Skin epidermis (tissue), 12 donors: ENCODE results near the gene RGL1.

Experiments
- H3K27ac ChIP-seq, 21 experiments: fragments of 200-600 bp; sonication (generic) in 11 of 21; one replicate each; pipeline ENCODE4 v1.5.0; 2020; ENCODE audit warnings: mild to moderate bottlenecking in 3 of 21, inconsistent platforms in 2 of 21, moderate library complexity in 2 of 21
- H3K4me3 ChIP-seq, 7 experiments: fragments of 200-600 bp; sonication (generic) in 2 of 7; one replicate each; pipeline ENCODE4 v1.5.0; 2020; ENCODE audit warnings: inconsistent platforms in 2 of 7, mild to moderate bottlenecking in 2 of 7, moderate library complexity in 1 of 7

Gene RGL1

DNA sequence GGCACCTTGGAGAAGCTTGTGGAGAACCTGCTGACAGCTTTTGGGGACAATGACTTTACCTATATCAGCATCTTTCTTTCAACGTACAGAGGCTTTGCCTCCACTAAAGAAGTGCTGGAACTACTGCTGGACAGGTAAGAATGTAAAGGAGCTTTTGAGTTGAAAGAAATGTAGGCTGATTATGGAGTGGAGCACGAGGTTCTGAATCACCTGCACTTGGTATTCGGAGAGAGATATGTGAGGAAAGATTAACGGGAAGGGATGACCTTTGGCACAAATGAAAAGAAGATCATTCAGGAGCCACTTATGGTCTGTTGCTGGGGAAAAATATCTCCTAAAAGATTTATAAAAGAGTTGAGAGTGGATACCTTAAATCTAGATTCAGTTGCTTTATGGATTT lies 42.7 kb downstream of the RGL1 start:
- Histone ChIP-seq H3K27ac (peak overlapping the region in 1 of 21 experiments; percentile 18), H3K4me3 (no peak overlapping the region)

DNA sequence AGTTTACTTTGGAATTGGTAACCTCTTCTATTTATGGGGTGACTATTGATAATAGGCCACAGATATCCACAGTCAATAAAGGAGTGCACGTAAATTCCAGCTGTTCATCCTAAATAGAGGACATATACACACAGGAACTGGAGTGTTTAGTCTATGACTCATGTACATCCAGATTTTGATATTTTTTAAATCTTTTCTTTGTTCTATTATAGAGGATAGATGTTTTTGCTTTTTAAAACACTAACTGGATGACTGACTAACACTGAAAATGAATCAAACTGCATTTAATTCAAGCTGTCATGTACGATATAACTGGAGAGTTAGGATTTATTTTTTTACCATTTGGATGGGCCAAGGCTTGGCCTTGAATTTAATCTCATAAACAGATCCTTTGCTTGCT lies 45.9 kb downstream of the RGL1 start:
- Histone ChIP-seq H3K27ac (no peak overlapping the region), H3K4me3 (no peak overlapping the region)

GRCh38 chr1:183859119-183859518 lies 54.2 kb downstream of the RGL1 start:
- Histone ChIP-seq H3K4me3 (no peak overlapping the region), H3K27ac (no peak overlapping the region)

GRCh38 chr1:183859831-183860230 lies 54.9 kb downstream of the RGL1 start:
- Histone ChIP-seq H3K4me3 (no peak overlapping the region), H3K27ac (no peak overlapping the region)

DNA sequence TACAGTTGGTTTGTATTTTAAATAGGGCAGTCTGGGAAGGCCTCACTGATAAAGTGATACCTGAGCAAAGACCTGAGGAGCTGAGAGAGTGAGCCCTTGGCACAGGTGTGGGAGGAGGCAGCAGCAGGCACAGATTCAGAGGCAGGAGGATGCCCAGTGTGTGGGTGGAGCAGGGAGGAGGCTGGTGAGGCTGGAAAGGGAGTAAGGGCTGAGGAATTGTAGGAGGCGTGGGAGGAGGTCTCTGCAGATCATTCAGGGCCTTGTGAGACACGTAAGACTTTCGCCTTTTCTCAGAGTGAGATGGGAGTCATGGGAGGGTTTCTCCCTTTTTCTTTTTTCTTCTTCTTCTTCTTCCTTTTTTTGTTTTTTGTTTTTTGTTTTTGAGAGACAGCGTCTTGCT lies 58.0 kb downstream of the RGL1 start:
- Histone ChIP-seq H3K4me3 (no peak overlapping the region), H3K27ac (no peak overlapping the region)

DNA sequence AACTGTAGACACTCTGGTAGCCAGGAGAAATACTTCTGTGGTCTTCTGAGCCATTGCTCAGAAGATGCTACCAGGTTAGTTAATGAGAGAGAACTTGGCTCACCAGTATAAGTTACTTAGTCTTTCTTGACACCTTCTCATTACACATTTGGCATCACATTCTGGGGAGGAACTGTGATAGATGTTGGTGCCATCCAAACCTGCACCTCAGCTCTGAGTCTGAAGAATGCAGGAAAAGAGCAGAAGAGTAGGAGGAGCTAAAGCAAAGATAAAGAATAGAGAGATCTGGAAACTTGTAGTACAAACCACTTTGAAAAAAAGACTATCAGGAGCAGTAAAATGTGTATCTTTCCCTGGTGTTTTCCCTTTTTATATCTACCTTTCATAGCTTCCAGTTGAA lies 58.9 kb downstream of the RGL1 start:
- H3K27ac ChIP-seq, result no peak overlapping the region
- no peak overlapping the region for H3K4me3 ChIP-seq

GRCh38 chr1:183864611-183865010 lies 59.7 kb downstream of the RGL1 start:
- no peak overlapping the region for H3K4me3 ChIP-seq
- no peak overlapping the region for H3K27ac ChIP-seq

DNA sequence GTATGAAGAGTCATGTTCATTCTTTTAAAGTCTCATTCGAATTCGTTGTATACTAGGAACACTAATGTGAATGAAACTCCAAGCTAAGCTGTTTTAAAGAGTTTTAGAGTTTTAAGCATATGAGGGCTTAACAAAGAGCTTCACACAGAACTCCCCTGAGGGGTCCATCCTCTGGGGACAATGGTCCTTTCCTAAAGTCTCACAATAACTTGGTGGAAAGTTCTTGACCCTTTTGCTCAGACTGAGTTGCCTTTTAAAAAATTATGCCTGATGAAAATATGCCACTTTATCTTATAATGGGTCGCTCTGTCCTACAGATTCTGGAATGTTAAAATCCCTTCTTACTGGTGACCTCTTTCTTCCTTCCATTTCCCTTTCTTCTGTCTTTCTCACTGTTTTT lies 64.3 kb downstream of the RGL1 start:
- H3K27ac ChIP-seq, result peak overlapping the region in 8 of 21 experiments; percentile 2 to 79 (median 72)
- no peak overlapping the region for H3K4me3 ChIP-seq

DNA sequence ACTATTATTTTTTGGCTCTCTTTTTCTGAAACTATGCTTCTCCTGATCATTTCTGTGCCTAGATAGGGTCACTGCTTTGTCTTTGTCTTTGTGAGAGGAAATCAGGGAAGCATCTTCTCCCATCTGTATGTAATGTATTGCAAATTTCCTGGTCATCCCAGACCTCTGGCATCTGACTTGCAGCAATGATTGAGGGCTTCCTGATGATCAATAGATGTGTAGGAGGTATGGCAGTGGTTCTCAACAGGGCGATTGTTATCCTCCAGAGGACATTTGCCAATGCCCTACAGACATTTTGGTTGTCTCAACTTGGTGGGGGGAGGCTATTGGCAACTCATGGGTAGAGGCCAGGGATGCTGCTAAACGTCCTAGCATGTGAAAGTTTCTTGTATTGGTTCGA lies 64.7 kb downstream of the RGL1 start:
- Histone ChIP-seq H3K4me3 (no peak overlapping the region), H3K27ac (peak overlapping the region in 13 of 21 experiments; percentile 2 to 82 (median 68))

GRCh38 chr1:183870351-183871077 lies 65.6 kb downstream of the RGL1 start:
- Histone ChIP-seq H3K27ac (peak overlapping the region in 17 of 21 experiments; percentile 2 to 82 (median 64)), H3K4me3 (no peak overlapping the region)

DNA sequence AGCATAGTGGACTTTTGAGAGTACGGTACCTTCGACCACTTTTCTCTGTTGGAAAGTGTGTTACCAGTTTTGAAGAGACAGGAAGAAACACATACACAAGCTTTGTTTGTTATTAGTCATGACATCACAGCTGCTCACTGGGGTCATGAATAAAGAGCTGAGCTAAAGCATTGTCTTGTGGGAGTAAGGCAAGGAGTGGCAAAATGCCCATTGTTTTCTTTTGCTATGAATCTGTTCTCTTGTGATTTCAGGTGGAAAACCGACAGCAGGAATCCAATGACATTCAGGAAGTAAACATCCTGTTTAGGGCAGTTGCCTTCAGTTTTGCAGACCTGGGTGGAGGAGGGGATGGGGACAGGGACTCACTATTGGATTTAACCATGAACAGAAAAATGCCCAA lies 66.2 kb downstream of the RGL1 start:
- H3K4me3 ChIP-seq, result no peak overlapping the region
- H3K27ac ChIP-seq, result peak overlapping the region in 17 of 21 experiments; percentile 2 to 82 (median 64)

GRCh38 chr1:183871601-183872000 lies 66.7 kb downstream of the RGL1 start:
- H3K27ac ChIP-seq, result peak overlapping the region in 11 of 21 experiments; percentile 20 to 82 (median 69)
- no peak overlapping the region for H3K4me3 ChIP-seq

DNA sequence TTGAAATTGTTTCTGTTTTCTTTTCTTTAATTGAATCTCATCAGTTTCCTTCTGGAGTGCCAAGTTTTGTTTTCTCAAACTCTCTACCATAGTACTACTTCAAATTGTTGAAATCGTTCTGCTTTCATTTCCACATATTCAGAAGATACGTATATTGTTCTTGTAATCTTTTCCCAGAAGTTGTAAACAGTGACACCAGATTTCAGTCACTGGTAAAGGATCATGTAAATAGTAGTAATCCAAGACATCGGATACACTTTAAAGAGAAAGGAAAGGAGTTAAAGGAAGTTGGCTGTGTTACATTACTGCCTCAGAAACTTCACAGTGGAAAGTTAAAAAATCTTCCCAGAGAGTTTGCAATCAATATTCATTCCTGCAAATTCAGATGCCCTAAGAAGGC lies 67.5 kb downstream of the RGL1 start:
- H3K27ac ChIP-seq, result peak overlapping the region in 12 of 21 experiments; percentile 12 to 79 (median 54)
- no peak overlapping the region for H3K4me3 ChIP-seq

GRCh38 chr1:183873642-183874041 lies 68.7 kb downstream of the RGL1 start:
- Histone ChIP-seq H3K4me3 (no peak overlapping the region), H3K27ac (peak overlapping the region in 5 of 21 experiments; percentile 13 to 79 (median 64))

DNA sequence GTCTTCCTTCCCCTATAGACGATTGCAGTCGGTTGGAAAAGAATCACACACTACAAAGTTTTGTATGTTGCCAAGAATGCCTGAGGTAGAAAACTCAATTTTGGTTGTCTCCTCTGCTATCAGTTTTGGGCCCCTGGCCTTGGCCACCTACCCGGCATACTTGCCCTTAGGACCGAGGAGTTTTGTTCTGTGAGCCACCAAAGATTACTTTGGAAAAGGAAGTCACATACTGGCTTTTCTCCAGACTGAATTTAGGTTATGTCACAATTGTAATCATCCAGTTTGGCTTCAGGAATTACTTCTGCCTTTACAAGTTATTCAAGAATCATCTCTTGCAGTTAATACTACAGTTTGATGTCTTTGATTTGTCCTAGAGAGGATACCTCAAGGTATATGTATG lies 71.4 kb downstream of the RGL1 start:
- H3K4me3 ChIP-seq, result no peak overlapping the region
- H3K27ac ChIP-seq, result peak overlapping the region in 11 of 21 experiments; percentile 3 to 79 (median 47)

- Histone ChIP-seq H3K27ac (peak overlapping the region in 16 of 21 experiments; percentile 3 to 82 (median 62)), H3K4me3 (no peak overlapping the region)
Observed at GRCh38 chr1:183877053-183877720, 72.3 kb downstream of the RGL1 start.

DNA sequence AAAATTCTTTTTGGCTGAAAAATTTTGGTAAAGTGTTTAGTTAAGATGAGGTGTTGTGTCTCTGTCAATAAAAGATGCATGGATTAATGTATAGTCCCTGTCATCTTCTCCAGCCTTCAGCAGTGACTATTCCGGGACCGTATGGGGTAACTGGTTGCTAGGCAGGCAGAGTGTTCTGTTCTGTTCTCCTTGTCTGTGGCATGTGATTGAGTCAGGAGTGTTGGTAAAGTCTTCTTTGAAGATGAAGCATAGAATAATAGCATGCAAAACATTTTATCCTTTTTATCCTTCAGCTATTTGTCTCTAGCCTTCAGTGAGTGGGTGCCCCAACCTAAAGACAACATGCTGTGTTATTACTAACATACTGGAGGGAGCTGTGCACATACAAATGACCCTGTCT lies 74.6 kb downstream of the RGL1 start:
- Histone ChIP-seq H3K4me3 (no peak overlapping the region), H3K27ac (peak overlapping the region in 1 of 21 experiments; percentile 52)

GRCh38 chr1:183879966-183880365 lies 75.0 kb downstream of the RGL1 start:
- H3K4me3 ChIP-seq, result no peak overlapping the region
- peak overlapping the region in 1 of 21 experiments; percentile 52 for H3K27ac ChIP-seq

DNA sequence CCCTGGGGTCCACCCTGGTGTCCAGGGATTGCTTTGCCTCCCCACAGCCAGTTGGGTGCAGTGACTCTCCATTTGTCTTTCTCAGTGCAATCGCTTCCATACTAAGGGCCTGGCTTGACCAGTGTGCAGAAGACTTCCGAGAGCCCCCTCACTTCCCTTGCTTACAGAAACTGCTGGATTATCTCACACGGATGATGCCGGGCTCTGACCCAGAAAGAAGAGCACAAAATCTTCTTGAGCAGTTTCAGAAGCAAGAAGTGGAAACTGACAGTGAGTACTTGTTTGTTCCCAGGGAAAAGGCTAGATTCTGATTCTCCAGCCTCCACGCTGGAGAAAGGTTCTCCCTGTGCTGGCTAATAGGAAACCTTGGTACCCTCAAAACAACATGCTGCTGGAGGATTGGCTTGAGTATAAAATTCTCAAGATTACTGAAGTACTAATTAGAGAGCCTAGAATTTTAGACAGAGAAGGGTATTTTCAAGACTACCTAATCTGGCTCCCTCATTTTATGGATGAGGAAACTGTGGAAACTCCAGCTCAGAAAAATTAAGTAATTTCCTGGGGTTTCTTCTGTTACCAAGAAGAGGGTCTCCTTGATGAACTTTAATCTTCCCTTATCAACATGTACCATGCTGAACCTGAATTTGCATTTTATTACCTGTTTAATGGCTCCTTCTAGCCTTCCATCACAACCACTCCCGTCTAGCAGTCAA lies 75.8 kb downstream of the RGL1 start:
- Histone ChIP-seq H3K4me3 (no peak overlapping the region), H3K27ac (peak overlapping the region in 1 of 21 experiments; percentile 27)

- Histone ChIP-seq H3K27ac (peak overlapping the region in 11 of 21 experiments; percentile 0 to 68 (median 35)), H3K4me3 (no peak overlapping the region)
Observed at GRCh38 chr1:183881387-183882131, 76.6 kb downstream of the RGL1 start.
